GM18519 (cell line): ENCODE results near the gene KCNAB1.

Experiments used
- ATAC-seq: cut with Tn5 transposase; IDR thresholded peaks from one replicate; pipeline ENCODE4 v1.9.1; 2021; ENCODE audit warnings: mild to moderate bottlenecking, moderate library complexity; ENCODE audit not compliant: unreplicated experiment, low FRiP score

KCNAB1 gene

GRCh38 chr3:156389449-156389950 lies 269.1 kb downstream of the KCNAB1 start:
- no peak for ATAC-seq

GRCh38 chr3:156390846-156391245 lies 270.5 kb downstream of the KCNAB1 start:
- no peak for ATAC-seq

GRCh38 chr3:156395961-156396710 lies 275.8 kb downstream of the KCNAB1 start:
- ATAC-seq, result no peak

- ATAC-seq, result no peak
These were observed 276.5 kb downstream of the KCNAB1 start for GRCh38 chr3:156396851-156397250.

GRCh38 chr3:156397534-156397933 lies 277.2 kb downstream of the KCNAB1 start:
- no peak for ATAC-seq

GRCh38 chr3:156400062-156400461 lies 279.7 kb downstream of the KCNAB1 start:
- ATAC-seq, result no peak

- ATAC-seq, result no peak
These were observed 280.4 kb downstream of the KCNAB1 start for GRCh38 chr3:156400735-156401134.

- no peak for ATAC-seq
These were observed 283.8 kb downstream of the KCNAB1 start for GRCh38 chr3:156404217-156404616.

GRCh38 chr3:156406393-156406792 lies 286.0 kb downstream of the KCNAB1 start:
- no peak for ATAC-seq

GRCh38 chr3:156407617-156408225 lies 287.3 kb downstream of the KCNAB1 start:
- ATAC-seq, result no peak

- no peak for ATAC-seq
These were observed 289.3 kb downstream of the KCNAB1 start for GRCh38 chr3:156409694-156410093.

GRCh38 chr3:156412600-156412999 lies 292.2 kb downstream of the KCNAB1 start:
- ATAC-seq, result no peak

- no peak for ATAC-seq
These were observed 293.0 kb downstream of the KCNAB1 start for GRCh38 chr3:156413293-156413892.

- ATAC-seq, result no peak
These were observed 296.6 kb downstream of the KCNAB1 start for GRCh38 chr3:156416846-156417558.

GRCh38 chr3:156417559-156418132 lies 297.3 kb downstream of the KCNAB1 start:
- ATAC-seq, result no peak

GRCh38 chr3:156418428-156418827 lies 298.1 kb downstream of the KCNAB1 start:
- no peak for ATAC-seq

GRCh38 chr3:156421534-156421933 lies 301.2 kb downstream of the KCNAB1 start:
- no peak for ATAC-seq

GRCh38 chr3:156424758-156425157 lies 304.4 kb downstream of the KCNAB1 start:
- ATAC-seq, result no peak

GRCh38 chr3:156425651-156426050 lies 305.3 kb downstream of the KCNAB1 start:
- ATAC-seq, result no peak

- ATAC-seq, result no peak
These were observed 308.7 kb downstream of the KCNAB1 start for GRCh38 chr3:156429125-156429524.
